ENCODE results near the gene TRIP13. TPM values are rescaled to one million over a fixed set of nuclear protein-coding genes. Genes with fewer than 3 reads are reported as not detected.

Gene TRIP13
- total and polyA plus RNA-seq, 2 of the 13 experiments (the other 11 are each of a cell fraction or from before 2014, with no cell fraction given), result 13.5 to 33.0 TPM

- Histone ChIP-seq H3K9me3 (ENCODE audit: low read length) (no peaks in the 10 kb centered on the region), H3K4me3 (replicated peaks in 1 of 3; ENCODE audit: insufficient read depth in 1 of 3, low read depth in 2 of 3, low read length in 3 of 3) (no peak overlapping the region), H3K36me3 (replicated peaks in 1 of 2; ENCODE audit: control insufficient read depth in 1 of 2, insufficient read depth in 2 of 2, low read length in 2 of 2) (no peaks in the 10 kb centered on the region), H4K20me1 (ENCODE audit: insufficient read depth, low read length) (no peaks in the 10 kb centered on the region), H3K9ac (ENCODE audit: insufficient read depth, low read depth, low read length) (no peak overlapping the region), H3K27ac (ENCODE audit: extremely low read length, insufficient read depth, low read length) (no peak overlapping the region), H2AFZ (ENCODE audit: low read length) (no peak overlapping the region), H3K4me1 (ENCODE audit: insufficient read depth, low read length) (no peaks in the 10 kb centered on the region), H3K4me2 (ENCODE audit: low read depth, low read length) (no peak overlapping the region), H3K27me3 (ENCODE audit: control insufficient read depth in 1 of 2, insufficient read depth in 2 of 2, low read length in 2 of 2) (peaks cover 2 to 13% of the 10 kb centered on the region in 2 experiments), H3K79me2 (ENCODE audit: insufficient read depth, low read length) (no peaks in the 10 kb centered on the region)
- no peak for TF ChIP-seq ZNF256 (CRISPR knock-in tag; conservative IDR thresholded peaks at IDR 0.05)
- no peak for TF ChIP-seq ZNF333 (CRISPR knock-in tag; IDR thresholded peaks at IDR 0.05; ENCODE audit: borderline replicate concordance)
- no peak for TF ChIP-seq KDM5A (IDR thresholded peaks at IDR 0.05; ENCODE audit: borderline replicate concordance, low read length)
- TF ChIP-seq NCOA5 (CRISPR knock-in tag; IDR thresholded peaks at IDR 0.05), result no peak
- no peak for TF ChIP-seq ZNF7 (CRISPR knock-in tag; IDR thresholded peaks at IDR 0.05)
- in situ Hi-C loops (cut with HindIII; ENCODE audit: extremely low pct_ligation_motif_present, low pct_unique_long_range_greater_than_20kb) (no loop called here), intact Hi-C loops (cut with micrococcal nuclease; ENCODE audit: unreplicated experiment) (no loop called here)
- POLR2A ChIA-PET, result no interaction called here
- CTCF ChIA-PET (ENCODE audit: low intra/inter-chr PET ratio, low total read pairs), result no interaction called here
- no peak for FAIRE-seq
- no peak for DNase-seq (ENCODE audit: low spot score)
- WGBS (ENCODE audit: low lambda C conversion rate), result 43% methylated on average over 10 of the region's 13 CpGs
- ATAC-seq, result no peak
- no TSS peak for BruUV-seq (replicated peaks)
These were observed 39.0 kb downstream of the TRIP13 start for GRCh38 chr5:931570-932145.

DNA sequence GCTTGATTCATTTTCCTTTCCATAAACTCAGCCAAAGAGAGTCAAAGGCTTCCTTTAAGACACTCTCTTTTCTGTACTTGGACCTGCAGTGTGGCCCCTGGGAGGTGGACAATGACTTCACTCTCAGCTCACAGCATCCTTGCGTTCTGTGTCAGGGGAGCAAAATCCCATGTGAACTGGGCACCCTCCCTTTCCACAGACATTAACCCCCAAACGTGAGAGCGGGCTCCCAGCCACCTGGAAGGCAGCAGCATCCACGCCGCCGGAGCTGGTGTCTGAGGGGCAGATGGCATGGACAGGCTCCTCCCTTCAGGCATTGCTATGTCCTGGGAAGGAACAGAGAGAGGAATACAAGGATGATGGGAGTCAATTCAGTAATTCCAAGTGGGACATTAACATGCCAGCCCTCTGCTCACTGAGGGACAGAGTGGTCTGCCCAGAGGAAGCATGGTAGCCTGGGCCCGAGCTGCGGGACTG is 39.5 kb downstream of the TRIP13 start:
- H3K4me1 ChIP-seq (ENCODE audit: insufficient read depth, low read length), result no peaks in the 10 kb centered on the region
- no peak for DNase-seq (ENCODE audit: low spot score)
- CTCF ChIA-PET (ENCODE audit: low intra/inter-chr PET ratio, low total read pairs), result no interaction called here
- H3K27ac ChIP-seq (ENCODE audit: extremely low read length, insufficient read depth, low read length), result no peak overlapping the region
- no peaks in the 10 kb centered on the region for H4K20me1 ChIP-seq (ENCODE audit: insufficient read depth, low read length)
- no peak for FAIRE-seq
- no peaks in the 10 kb centered on the region for H3K9me3 ChIP-seq (ENCODE audit: low read length)
- H3K27me3 ChIP-seq (ENCODE audit: control insufficient read depth in 1 of 2, insufficient read depth in 2 of 2, low read length in 2 of 2), result peaks cover 2 to 18% of the 10 kb centered on the region in 2 experiments
- H3K79me2 ChIP-seq (ENCODE audit: insufficient read depth, low read length), result no peaks in the 10 kb centered on the region
- no peak for ATAC-seq
- intact Hi-C loops (cut with micrococcal nuclease; ENCODE audit: unreplicated experiment), result no loop called here
- H3K4me3 ChIP-seq (replicated peaks in 1 of 3; ENCODE audit: insufficient read depth in 1 of 3, low read depth in 2 of 3, low read length in 3 of 3), result no peak overlapping the region
- POLR2A ChIA-PET, result no interaction called here
- no peak overlapping the region for H2AFZ ChIP-seq (ENCODE audit: low read length)
- no peak overlapping the region for H3K4me2 ChIP-seq (ENCODE audit: low read depth, low read length)
- 43% methylated on average over 5 of the region's 8 CpGs for WGBS (ENCODE audit: low lambda C conversion rate)
- BruUV-seq (replicated peaks), result no TSS peak
- no peaks in the 10 kb centered on the region for H3K36me3 ChIP-seq (replicated peaks in 1 of 2; ENCODE audit: control insufficient read depth in 1 of 2, insufficient read depth in 2 of 2, low read length in 2 of 2)
- H3K9ac ChIP-seq (ENCODE audit: insufficient read depth, low read depth, low read length), result no peak overlapping the region
- in situ Hi-C loops (cut with HindIII; ENCODE audit: extremely low pct_ligation_motif_present, low pct_unique_long_range_greater_than_20kb), result no loop called here
- TF ChIP-seq THAP9 (CRISPR knock-in tag; IDR thresholded peaks at IDR 0.05; ENCODE audit: borderline replicate concordance), result no peak
- no peak for TF ChIP-seq ATF7-NPFF (CRISPR knock-in tag; IDR thresholded peaks at IDR 0.05; ENCODE audit: low read depth)
- TF ChIP-seq HNF4A (CRISPR knock-in tag; IDR thresholded peaks at IDR 0.05), result no peak
- TF ChIP-seq HDAC2 (CRISPR knock-in tag; IDR thresholded peaks at IDR 0.05), result no peak
- TF ChIP-seq ZNF614 (CRISPR knock-in tag; IDR thresholded peaks at IDR 0.05; ENCODE audit: borderline replicate concordance), result no peak
- no peak for TF ChIP-seq MED8 (CRISPR knock-in tag; IDR thresholded peaks at IDR 0.05; ENCODE audit: insufficient replicate concordance)
- no peak for TF ChIP-seq ZNF383 (CRISPR knock-in tag; IDR thresholded peaks at IDR 0.05; ENCODE audit: borderline replicate concordance)
- TF ChIP-seq ZNF160 (CRISPR knock-in tag; IDR thresholded peaks at IDR 0.05), result no peak
- TF ChIP-seq FIP1L1 (IDR thresholded peaks at IDR 0.05; ENCODE audit: borderline replicate concordance, insufficient read depth, low read depth, low read length), result no peak

All from HepG2 (cell line).